HG02642 (cell line): ENCODE data around the gene CDCP2.
"Not testable (repeated sequence)": the region's sequence is repeated elsewhere in the genome, so short reads cannot be mapped to it uniquely, and the experiment has no call there.

Experiments used
- ATAC-seq: cut with Tn5 transposase; IDR thresholded peaks from one replicate; pipeline ENCODE4 v1.9.1; 2021; ENCODE audit warnings: mild to moderate bottlenecking; ENCODE audit not compliant: unreplicated experiment, poor library complexity

CDCP2 gene

DNA sequence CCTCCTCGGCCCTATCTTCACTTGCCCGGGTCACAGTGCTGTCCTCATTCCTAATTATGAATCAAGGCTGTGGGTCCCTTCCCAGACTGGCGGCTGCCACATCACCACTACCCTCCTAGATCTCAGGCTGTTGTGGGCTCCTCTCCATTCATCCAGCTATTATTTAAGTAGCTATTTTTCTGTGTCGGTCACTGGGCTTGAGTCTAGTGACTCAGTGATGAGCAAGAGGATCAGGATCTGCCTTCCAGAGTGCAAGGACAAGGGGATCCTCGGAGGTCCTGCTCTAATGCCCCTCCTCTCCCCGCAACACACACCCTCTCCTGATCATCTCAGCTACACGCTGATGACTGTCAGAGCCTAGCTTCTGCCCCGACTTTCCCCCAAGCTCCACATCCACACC, 34.1 kb downstream of the CDCP2 start:
- no peak for ATAC-seq

DNA sequence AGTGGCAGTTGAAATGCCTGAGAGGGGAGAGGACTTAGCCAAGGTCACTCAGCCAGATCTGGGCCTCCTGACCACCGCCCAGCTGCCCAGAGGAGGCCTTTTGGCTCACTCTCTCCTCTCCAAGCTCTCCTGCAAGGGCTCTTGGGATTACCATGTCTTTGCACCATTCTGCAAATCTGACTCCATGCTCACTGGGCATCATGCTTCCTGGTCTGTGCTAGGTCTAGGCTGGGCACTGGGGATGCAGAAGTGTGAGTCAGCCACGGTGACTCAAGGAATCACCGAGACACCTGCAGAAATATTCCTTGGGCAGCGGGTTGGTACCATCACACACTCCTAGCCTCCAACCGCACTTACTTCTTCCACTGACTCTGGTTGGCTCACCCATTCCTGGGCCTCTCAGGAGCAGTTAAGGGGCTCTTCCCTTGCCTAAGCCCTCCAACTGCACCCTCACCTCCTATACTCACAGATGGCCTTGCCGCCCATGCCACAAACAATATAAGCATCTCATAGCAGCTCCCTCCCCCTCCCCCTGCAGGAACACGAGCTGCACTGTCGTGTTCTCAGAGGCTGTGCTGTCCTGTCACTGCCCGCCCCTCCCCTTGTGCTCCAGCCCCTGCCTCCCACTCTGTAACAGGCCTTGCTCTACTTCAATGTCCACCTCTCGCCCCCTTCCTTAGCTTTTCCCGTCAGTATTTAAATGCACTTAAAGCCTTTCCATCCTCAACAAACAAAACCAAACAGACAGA, 34.8 kb downstream of the CDCP2 start:
- ATAC-seq, result no peak

DNA sequence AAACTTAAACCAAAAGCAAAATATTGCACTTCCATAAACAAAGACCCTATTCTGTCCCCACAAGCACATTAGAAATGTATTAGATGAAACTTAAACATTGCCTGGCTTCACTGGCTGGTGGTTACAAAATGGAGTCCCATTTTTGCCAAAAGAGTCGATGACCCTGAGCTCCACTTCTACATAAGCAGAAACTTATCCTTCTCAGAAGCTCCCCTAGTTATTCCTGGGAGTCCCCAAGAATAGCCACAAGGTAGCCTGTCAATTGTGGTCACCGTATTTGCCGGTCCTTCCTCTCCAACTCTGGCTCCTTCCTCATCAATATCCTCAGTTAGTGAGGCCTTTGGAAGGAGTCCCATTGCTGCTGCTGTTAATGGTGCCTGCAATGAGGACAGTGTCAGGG, 37.3 kb downstream of the CDCP2 start:
- ATAC-seq, result no peak

DNA sequence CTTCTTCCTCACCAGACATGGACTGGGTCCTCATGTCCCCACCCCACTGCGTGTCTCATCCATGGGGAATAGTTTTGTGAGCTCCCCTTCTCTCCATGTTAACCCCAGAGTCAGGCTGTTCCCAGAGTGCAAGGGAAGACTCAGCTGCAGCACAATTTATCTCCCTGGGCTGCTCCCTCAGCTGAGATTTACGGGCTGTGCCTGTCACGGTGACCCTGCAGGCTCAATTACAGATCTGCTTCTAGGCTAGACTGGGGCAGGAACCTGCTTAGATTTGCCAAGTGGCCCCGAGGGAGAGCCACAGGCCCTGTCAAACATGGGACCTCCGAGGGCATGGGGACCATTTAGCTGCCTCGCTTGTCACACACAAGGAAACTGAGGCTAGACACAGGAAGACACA, 37.8 kb downstream of the CDCP2 start:
- no peak for ATAC-seq

DNA sequence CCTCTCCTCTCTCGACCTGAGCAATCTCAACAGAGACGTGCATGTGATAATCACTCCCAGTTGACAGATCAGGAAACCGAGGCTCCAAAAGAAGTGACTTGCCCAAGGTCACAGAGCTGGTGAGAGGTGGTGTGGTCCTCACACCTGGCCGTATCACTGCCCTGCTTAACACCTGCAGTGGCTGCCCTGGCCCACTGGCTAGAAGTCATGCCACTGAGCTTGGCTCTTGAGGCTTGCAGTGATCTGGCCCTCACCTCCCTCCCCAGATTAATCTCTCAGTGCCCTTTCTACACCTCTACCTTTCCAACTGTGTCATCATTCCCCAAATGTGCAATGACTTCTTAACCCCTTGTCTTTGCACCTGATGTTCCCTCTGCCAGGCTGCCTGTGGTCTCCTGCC, 38.8 kb downstream of the CDCP2 start:
- ATAC-seq, result no peak

DNA sequence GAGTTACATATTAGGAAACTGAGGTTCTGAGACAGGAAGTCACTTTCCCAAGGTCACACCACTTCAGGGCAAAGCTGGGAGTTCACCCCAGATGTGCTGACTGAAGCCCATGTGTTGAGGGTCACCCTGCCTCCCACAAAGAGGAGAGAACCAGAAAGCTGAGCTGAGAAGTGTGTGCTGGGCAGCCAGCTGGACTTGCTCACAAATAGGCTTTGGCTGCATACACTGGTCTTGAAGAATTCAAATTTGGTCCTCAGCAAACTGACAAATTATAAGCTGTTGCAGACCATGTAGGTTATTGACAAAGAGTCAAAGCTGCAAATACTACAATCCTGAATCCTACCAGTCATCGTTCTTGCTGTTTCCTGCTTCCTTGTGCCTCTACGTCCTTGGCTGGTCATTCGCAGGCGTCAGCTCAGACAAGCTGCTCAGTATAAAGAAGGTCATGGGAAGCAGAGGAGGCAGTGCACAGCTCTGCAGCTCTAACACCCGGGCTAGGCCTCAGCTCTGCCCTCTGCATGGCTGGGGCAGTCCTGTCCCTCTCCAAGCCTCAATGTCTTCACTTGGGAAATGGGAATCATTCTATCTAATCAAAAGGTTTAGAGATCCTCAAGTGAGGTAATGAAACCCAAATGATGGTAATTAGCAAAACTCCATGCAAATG, 40.0 kb downstream of the CDCP2 start:
- no peak for ATAC-seq

DNA sequence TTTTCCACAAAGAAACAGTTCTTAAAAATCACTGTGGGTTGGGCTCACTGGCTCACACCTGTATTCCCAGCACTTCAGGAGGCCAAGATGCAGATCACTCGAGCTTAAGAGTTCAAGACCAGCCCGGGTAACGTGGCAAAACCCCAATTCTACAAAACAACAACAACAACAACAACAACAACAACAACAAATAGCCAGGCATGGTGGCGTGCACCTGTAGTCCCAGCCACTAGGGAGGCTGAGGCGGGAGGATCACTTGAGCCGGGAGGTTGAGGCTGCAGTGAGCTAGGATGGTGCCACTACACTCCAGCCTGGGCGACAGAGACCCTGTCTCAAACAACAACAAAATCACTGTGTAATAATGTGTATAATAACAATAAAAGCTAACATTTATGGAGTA, 40.8 kb downstream of the CDCP2 start:
- ATAC-seq, result no peak

DNA sequence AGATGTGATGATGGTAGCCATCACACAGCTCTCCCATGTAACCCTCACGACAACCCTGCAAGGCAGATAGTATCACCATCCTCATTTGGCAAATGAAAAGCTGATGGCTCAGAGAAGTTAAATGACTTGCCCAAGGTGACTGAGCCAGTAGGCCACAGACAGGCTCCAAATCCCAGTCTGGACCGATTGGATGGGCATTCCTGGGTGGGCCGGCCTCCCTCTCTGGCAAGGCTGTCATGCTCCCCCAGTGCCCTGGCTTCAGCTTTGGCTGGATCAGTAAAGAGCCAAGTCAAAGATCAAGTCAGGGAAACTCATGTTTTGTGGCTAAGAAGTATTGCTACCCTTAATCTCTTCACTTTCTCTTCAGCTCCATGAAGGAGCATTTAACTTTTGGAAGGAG, 41.2 kb downstream of the CDCP2 start:
- no peak for ATAC-seq

DNA sequence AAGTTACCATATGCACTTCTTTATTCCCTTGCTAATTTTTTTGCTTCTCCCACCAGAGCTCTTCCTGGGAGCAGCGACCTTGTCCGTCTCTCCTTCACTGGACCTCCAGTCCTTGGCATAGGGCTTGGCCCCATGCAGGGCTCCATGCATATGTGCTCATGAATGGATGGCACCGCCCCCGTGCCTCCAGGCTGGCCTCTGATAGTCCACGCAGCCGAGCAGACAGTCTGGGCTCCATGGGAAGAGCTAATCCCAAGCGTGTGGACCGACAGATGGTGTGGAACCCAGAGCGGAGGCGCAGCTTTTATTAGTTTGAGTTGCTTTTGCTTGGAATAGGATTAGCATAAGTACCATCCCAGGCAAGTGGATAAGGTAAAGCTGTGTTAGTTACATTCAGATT, 41.8 kb downstream of the CDCP2 start:
- no peak for ATAC-seq

DNA sequence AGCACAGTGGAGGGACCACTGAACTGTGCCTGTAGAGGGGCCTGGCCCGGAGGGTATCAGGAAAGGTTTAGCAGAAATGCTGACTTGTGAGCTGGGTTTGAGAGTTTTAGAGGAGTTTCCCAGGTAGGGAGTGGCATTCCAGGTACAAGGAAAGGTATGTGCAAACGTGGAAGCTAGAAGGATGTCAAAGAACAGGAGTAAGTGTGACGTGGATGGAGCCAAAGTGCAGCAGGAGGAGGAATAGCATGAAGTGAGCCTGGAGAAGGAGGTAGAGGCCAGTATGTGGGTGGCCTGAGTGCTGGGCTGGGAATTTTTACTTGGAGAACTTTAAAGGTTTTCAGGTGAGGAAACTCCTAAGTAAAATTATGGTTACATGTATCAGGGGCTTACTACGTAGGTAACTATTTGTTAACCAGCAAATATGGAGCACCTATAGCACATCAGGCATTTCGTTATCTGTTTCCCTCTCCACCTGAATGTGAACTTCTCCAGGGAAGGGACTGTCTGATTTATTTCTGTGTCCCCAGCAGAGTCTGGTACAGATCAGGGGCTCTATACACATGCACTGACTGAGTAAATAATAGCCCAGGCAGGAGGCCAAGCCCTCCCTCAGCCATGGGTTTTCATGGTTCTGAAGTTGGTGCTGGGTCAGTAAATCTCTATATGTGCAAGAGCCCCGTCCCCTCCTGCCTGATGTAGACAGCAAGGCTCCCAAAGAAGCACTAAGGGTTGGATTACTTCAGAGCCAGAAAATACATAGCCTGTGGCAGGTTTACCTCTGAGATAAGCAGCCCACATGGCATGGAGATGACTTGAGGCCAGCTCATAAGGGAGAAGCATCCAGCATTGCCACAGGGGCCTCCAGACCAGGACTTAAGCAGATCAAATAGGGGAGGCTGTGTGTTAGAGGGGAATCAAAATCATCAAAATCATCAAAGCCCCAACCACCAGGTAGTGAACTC, 43.4 kb downstream of the CDCP2 start:
- no peak for ATAC-seq

DNA sequence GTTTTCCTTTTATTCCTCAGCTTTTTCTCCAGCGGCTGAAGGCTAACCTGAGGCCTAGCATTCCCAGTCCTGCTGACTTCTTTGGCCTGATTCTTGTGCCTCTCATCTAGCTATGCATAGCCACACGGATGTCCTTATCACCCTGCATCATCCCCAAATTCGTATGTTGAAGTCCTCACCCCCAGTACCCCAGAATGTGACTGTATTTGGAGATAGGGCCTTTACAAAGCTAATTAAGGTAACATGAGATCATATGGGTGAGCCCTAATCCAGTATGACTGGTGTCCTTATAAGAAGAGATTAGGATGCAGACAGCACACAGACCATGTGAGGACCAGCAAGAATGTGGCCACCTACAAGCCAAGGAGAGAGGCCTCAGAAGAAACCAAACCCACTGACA, 44.6 kb downstream of the CDCP2 start:
- ATAC-seq, result no peak

DNA sequence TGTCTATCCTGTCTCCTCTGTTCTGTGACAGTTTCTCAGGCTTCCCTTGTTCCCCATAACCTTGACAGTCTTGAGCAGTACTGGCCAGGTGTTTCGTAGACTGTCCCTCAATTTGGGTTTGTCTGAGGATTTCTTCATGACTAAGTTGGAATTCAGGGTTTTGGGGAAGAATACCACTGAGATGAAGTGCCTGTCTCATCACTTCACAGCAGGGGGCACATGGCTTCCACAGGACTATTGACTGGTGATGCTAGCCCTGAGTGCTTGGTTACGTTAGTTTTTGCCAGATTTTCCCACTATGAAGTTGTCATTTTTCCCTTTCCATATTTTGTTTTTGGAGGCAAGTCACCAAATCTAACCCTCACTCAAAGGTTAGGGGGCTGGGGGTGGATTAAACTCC, 45.7 kb downstream of the CDCP2 start:
- no peak for ATAC-seq

DNA sequence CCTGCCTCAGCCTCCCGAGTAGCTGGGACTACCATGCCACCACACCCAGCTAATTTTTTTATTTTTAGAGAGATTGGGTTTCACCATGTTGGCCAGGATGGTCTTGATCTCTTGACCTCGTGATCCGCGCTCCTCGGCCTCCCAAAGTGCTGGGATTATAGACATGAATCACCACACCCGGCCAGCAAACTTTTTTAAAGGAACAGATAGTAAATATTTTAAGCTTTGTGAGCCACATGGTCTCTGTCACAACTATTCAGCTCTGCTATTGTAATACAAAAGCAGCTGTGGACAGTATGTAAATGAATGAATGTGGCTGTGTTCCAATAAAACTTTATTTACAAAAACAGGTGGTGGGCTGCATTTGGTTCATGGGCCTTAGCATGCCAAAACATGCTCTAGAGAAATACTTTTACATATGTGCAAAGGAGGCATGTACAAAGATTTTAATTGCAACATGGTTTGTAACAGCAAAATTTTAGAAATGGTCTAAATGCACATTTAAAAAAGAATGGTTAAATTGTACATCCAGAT, 47.0 kb downstream of the CDCP2 start:
- ATAC-seq, result no peak

DNA sequence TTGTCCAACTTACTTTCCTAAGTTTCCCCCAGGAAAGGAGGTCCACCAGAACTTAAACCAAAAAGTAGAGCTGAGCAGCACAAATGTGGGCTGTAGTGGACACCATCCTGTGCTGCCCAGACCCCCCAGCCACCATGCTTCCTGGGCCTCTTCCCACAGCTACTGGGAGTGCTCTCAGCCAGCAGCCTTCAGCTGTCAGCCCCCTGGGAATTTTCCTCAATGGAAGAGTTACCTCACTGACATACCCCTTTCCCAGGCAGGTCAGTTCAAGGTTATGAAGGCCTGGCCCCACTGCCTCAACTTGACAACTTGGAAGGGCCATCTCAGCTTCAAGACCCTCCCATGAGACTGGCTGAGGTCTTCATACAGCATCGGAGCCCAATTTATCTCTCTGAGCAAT, 47.7 kb downstream of the CDCP2 start:
- no peak for ATAC-seq

DNA sequence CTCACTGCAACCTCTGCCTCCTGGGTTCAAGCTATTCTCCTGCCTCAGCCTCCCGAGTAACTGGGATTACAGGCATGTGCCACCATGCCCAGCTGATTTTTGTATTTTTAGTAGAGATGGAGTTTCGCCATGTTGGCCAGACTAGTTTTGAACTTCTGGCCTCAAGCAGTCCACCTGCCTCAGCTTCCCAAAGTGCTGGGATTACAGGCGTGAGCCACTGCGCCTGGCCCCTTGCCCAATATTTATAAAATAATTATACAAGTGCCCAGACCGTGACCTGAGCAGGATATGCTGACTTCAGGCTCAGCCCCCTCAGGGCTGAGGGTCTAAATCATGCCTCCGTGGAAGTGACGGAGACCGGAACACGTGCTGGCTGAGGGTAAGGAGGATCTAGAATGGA, 48.2 kb downstream of the CDCP2 start:
- ATAC-seq, result not testable (repeated sequence)

DNA sequence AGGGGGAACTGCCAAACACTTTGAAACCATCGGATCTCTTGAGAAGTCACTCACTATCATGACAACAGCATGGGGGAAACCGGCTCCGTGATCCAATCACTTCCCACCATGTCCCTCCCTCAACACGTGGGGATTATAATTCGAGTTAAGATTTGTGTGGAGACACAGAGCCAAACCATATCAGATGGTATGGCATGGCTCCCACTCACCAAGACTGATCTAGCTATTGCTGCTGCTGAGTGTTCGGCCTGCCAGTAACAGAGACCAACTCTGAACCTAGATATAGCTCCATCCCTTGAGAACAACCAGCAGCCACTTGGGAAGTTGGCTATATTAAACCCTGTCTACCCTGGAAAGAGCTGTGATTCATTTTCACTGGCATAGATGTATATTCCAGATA, 49.4 kb downstream of the CDCP2 start:
- ATAC-seq, result no peak

DNA sequence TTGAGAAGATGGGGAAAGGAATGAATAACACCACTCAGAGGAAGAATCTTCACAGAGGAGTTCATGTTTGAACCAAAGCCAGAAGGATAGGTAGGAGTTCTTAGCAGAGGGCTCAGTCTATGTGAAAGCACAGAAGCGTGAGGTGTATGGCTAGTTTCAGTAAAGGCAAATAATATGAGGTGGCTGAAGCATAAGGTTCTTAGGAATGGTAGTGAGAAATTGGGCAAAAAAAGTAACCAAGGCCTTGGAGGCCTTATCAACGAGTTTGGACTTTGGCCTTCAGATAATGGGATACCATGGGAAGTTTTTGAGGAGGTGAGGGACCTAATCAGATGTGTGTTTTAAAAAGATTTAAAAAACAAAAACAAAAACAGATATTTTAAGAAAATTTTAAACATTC, 52.3 kb downstream of the CDCP2 start:
- no peak for ATAC-seq

DNA sequence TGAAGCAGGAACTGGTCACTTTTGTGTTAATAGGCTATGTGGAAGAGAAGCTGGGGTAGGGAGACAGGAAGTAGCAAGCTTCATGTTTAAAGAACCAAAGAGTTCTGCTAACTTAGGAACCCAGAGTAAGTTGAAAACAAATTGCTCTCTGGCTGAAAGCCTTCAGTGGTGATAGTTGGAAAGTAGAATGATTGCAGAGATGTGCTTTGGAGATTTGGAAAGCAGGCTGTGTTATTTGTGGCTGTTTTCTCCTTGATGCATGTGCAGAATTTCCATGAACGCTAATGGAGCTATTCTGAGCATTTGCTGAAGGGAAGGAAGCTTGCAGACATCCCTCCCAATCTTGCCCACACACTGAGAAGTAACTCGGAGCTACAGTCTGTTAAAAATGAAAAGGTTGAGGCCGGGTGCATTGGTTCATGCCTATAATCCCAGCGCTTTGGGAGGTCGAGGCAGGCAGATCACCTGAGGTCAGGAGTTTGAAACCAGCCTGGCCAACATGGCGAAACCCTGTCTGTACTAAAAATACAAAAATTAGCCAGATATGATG, 53.7 kb downstream of the CDCP2 start:
- ATAC-seq, result no peak

DNA sequence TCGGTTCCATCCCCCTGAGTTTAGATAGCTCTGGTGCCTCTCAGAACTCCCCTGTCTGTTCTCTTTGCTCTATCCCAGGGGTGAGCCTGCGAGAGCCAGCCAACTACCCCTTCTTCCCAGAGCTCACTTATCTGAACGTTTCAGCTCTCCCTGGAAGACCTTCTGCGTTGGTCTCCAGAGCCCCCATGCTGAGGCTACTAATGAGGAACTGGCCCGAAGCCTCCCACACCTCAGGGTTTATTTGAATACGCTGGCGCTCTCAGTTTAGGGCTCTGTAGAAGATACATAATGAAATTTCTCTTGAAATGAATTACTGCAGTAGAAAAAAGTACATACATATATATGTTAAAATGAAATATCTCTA, 55.9 kb downstream of the CDCP2 start:
- no peak for ATAC-seq

DNA sequence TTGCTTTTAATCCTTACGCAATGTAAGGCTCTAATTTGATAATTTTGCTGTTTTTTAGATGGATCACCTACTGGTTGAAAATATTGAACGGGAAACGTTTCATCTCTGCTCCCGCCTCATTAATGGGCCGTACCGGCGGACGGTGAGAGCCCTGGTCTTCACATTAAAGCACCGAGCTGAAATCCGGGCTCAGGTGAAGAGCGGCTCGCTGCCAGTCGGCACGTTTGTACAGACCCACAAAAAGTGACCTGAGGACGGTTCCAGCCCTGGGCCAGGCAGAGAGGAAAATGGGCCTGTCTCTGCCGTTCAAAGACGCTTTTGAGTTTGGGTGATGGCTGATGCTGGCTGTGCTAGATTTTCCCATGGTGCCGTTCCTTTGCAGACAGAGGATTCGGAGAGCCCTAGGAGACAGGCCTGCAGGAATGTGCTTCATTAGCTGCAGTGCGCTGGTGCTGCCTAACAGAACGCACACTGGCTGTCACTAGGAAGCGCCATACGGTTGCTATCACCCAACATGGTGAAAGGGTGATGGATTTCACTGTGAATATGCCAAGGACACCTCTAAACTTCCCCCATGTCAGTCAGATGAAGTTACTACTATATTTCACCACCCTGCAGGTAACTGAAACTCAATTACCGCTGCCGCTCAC, 56.4 kb downstream of the CDCP2 start:
- ATAC-seq, result no peak
